RPMI8226 (cell line): Measurements from ENCODE around the gene SLC7A6OS.

Experiments
- DNase-seq: peaks from one replicate; pipeline ENCODE4 v3.0.0-alpha.2; 2015

SLC7A6OS gene

GRCh38 chr16:68343137-68343536 lies 32.4 kb upstream of the SLC7A6OS start:
- DNase-seq, result no peak

GRCh38 chr16:68342620-68343019 lies 31.9 kb upstream of the SLC7A6OS start:
- no peak for DNase-seq

GRCh38 chr16:68339214-68339613 lies 28.5 kb upstream of the SLC7A6OS start:
- DNase-seq, result no peak

DNA sequence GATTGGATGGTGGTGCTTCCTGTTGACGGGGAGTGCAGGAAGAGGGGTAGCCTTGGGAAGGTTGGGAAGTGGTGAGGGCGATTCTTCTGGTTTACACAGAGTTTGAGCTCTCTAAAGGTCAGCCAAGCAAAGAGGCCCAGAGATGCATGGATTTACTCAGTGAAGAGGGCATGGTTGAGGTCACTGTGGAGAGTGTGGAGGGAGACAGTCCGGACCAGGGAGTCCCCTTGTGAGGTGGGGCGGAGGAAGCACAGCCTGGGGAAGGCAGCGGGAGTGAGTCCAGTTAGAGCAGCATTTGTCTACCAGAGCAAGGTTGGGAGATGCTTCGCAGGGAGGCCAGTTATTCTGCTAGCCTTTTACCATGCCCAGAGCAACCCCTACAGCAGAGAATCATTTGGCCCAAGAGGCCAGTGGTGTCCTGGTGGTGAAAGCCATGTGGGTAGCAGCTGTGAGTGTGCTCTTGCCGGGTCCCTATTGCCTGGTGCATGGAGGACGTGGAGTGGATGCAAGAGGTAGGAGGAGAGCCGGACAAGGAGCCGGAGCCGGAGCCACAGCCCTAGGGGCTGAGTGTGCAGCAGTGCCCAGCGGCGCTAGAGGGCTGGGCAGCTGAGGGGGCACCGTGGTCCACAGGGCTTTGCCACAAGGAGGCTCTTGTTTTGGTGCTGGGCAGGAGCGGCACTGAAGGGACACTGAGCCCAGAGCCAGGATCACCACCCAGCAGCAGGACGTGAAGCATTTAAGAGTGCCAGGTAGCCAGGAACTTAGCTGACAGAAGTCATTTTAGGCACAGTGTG lies 27.8 kb upstream of the SLC7A6OS start:
- no peak for DNase-seq

GRCh38 chr16:68335175-68335574 lies 24.4 kb upstream of the SLC7A6OS start:
- DNase-seq, result no peak

- no peak for DNase-seq
Observed at GRCh38 chr16:68332411-68333121, 21.8 kb upstream of the SLC7A6OS start.

- no peak for DNase-seq
Observed at GRCh38 chr16:68331879-68332410, 21.2 kb upstream of the SLC7A6OS start.

DNA sequence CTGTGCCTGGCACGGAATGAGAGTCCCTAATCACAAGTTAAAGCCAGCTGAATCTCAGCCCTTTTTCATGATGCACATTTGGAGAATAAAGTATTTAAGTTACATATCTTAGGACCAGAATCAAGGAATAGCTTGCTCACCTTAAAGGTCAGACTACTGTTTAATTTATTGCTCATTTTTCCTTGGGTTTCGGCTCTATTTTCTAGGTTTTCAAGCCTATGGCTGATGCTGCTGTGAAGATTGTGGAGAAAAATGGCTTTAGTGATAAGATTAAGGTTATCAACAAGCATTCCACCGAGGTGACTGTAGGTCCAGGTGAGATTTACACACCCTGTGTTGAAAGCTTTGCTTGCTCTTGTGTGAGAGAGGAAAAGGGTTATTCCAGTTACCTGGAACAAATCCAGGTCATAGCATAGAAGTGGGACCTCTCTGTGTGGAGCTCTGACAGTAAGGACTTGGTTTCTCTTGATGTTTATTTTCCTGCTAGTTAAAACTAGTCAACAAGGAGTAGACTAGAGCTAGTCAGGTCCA lies 18.2 kb upstream of the SLC7A6OS start:
- DNase-seq, result no peak

GRCh38 chr16:68328151-68328859 lies 17.6 kb upstream of the SLC7A6OS start:
- peak; percentile 88 for DNase-seq

- no peak for DNase-seq
Observed at GRCh38 chr16:68324780-68325357, 14.1 kb upstream of the SLC7A6OS start.

GRCh38 chr16:68324336-68324735 lies 13.6 kb upstream of the SLC7A6OS start:
- DNase-seq, result no peak

GRCh38 chr16:68319185-68319908 lies 8.6 kb upstream of the SLC7A6OS start:
- no peak for DNase-seq

GRCh38 chr16:68313116-68313515 lies 2.4 kb upstream of the SLC7A6OS start:
- DNase-seq, result no peak

DNA sequence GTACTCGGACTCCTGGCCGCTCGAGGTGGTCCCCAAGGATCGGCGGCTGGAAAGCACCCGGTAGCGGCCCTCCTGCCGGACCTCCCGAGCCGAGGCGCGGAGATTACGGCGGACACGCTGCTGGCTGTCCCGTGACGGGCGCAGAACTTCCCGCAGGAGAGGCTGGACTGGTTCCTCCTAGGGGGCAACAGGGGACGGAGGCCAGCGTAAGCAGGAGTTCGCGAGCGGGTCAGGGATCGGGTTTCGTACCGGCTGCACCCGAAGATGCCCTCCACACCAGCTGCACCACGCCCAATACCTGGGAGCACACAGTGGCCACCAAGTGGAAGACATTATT lies 341 bp downstream of the SLC7A6OS start:
- DNase-seq, result no peak

DNA sequence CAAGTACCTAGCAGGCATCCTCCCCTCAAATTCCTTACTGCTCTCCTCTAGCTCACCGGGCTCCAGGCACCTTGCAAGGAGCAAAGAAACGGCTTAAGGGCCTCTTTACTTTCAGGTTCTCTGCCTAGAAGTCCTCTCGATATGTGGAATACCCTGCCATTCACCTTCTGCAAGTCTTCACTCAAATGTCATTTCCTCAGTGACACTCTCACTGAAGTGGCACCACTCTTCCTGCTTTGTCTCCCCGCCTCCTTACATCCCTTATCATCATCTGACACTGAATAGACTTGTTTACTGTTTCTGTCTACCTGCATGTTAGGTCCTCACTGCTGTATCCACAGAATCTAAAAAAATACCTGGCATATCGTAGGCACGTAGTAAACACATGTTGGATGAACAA lies 947 bp downstream of the SLC7A6OS start:
- no peak for DNase-seq

DNA sequence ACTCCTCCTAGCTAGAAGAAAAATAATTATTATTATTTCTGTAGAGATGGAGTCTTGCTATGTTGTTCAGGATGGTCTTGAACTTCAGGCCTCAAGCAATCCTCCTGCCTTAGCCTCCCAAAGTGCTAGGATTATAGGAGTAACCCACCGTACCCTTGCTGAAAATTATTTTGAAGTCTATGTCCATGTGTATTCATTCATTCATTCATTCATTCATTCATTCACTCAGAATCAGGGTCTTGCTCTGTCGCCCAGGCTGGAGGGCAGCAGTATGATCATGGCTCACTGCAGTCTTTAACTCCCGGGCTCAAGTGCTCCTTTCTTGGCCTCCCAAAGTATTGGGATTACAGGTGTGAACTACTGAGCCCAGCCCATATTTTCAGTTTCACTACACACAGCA lies 4.1 kb downstream of the SLC7A6OS start:
- DNase-seq, result no peak

DNA sequence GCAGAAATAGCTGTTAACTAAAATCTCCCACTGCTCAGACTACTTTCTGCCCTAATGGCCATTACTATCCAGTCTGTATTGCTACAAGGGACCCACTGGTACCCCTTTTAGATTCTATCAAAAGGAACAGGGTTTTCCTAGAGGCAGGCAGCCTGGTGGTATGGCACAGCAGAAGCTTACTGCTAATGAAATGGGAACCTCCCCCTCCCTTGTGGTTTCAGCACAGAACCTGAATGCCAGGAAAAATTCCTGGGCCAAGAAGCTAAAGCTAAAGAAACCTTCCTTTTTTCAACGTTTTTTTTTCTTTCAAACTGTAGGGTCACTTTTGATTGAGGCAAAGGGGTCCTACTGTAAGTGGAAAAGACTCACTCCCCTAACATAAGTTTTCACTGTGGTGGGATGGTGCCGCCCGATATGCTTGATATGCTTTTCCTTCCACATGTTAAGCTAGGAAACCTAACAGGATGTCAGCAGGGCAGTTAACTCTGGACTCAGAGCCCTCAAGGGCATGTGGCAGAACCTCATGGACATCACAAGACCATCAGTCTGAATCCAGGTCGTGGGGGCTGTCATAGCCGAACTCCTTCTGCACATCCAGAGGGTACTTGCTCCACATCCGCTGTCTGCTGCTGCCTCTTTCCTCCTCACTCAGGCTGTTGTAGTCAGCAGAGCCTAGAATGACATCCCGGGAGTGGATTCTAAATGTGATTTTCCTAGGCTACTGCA lies 9.8 kb downstream of the SLC7A6OS start:
- DNase-seq, result no peak

DNA sequence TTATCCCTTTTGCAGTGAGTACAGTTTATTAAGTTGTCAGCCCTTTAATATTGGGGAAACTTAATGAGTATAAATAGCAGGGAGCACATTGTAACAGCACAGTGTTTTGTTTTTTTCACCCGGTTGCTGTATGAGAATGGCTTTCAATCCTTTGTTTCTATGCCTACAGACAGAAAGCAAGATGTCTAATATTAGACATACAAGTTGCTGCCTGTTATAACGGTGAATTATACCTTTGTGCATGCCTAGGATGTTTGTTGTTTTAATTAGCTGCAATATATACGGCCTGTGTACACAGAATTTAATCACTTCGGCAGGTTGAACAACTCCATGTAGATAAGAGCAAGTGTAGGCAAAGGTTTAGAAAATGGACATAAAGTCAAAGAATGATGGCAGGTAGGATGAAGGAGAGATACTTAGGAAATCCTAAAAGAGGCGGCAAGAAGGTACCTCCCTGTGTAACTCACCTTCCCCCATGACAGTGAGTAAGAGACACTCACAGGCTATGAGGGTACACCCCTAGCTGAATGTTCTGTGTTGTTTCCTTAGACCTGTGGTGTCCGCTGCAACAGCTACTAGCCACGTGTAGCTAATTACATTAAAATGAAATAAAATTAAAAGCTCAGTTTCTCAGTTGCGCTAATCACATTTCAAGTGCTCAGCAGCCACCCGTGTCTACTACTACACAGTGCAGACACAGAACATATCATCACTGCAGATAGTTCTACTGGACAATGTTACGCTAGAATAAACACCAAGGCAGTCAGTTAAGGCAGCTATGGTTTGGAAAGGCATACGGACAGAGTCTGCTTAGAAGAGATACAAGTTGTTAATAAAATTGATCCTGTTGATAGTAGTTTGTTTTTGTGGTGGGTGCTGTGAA lies 10.9 kb downstream of the SLC7A6OS start:
- no peak for DNase-seq

- DNase-seq, result no peak
Observed at GRCh38 chr16:68298907-68299561, 11.7 kb downstream of the SLC7A6OS start.

- no peak for DNase-seq
Observed at GRCh38 chr16:68298312-68298711, 12.4 kb downstream of the SLC7A6OS start.
